C4-2B (cell line): Measurements from ENCODE around the gene FECH.

ENCODE experiments used
- ZFX ChIP-seq: fragments of 450-650 bp; IDR thresholded peaks from 2 replicates; pipeline ENCODE4 v1.6.1; 2017
- TF ChIP-seq, protein P1 (sequence below): fragments of 450-650 bp; conservative IDR thresholded peaks from 2 replicates; pipeline ENCODE4 v1.5.1; 2017; ENCODE audit warnings: mild to moderate bottlenecking

DNA sequence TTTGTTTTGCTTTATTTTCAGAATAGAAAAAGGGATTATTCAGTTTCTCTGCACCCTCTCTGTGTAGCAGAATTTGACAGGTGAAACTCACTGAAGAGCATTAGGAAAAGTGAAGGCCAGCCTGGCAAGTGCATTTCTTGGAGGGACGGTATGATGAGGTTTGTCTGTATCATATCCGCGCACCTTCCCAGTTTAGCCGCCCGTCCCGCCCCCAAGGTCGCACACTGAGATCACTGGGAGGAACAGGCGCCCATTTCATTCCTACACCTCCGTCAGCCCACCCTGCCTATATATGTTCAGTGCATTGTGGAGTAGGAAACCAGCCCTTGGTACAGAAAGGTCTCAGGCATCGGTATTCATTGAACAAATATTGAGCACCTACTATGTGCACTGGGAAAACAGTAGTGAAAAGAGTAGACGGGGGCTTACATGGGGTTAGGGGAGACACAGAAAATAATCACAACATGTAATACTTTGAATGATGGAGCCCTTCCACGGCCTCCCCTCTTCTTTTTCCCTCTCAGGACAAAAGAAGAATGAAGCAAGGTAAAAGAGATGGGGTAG, 678 bp upstream of the FECH start:
- TF ChIP-seq, protein P1, sequence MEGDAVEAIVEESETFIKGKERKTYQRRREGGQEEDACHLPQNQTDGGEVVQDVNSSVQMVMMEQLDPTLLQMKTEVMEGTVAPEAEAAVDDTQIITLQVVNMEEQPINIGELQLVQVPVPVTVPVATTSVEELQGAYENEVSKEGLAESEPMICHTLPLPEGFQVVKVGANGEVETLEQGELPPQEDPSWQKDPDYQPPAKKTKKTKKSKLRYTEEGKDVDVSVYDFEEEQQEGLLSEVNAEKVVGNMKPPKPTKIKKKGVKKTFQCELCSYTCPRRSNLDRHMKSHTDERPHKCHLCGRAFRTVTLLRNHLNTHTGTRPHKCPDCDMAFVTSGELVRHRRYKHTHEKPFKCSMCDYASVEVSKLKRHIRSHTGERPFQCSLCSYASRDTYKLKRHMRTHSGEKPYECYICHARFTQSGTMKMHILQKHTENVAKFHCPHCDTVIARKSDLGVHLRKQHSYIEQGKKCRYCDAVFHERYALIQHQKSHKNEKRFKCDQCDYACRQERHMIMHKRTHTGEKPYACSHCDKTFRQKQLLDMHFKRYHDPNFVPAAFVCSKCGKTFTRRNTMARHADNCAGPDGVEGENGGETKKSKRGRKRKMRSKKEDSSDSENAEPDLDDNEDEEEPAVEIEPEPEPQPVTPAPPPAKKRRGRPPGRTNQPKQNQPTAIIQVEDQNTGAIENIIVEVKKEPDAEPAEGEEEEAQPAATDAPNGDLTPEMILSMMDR, result no peak
- no peak for TF ChIP-seq ZFX
